Fibroblast of the aortic adventitia (primary cell): Measurements from ENCODE around the gene BTBD10. TPM values are rescaled to one million over a fixed set of nuclear protein-coding genes. Genes with fewer than 3 reads are reported as not detected.

Source experiments
- DNase-seq: peaks from one replicate; pipeline ENCODE4 v3.0.0-alpha.2; 2010; ENCODE audit warnings: low read depth
- H3K4me3 ChIP-seq: 2 replicates; pipeline ENCODE4 v1.5.1; 2011; ENCODE audit warnings: low read depth, mild to moderate bottlenecking, control low read depth, low read length, moderate library complexity
- CTCF ChIP-seq: IDR thresholded peaks from 2 replicates; pipeline ENCODE4 v1.5.1; 2011; ENCODE audit warnings: mild to moderate bottlenecking, low read length, control low read depth, inconsistent platforms; ENCODE audit not compliant: insufficient read depth
- total RNA-seq: library from RNA; depleted of rRNA; stranded (reverse); fragments of >200 nt; gene quantifications from 2 replicates; pipeline ENCODE4 v1.2.3, GENCODE V29; 2012; ENCODE audit warnings: low replicate concordance

BTBD10 gene
- total RNA-seq, 1 donor = 56.3 TPM

- no peak for DNase-seq
- TF ChIP-seq CTCF = no peak
- H3K4me3 ChIP-seq = no peak overlapping the region
These were observed 95.9 kb downstream of the BTBD10 start for GRCh38 chr11:13367115-13367514.

GRCh38 chr11:13366266-13367026 lies 96.6 kb downstream of the BTBD10 start:
- no peak overlapping the region for H3K4me3 ChIP-seq
- DNase-seq = no peak
- no peak for TF ChIP-seq CTCF

GRCh38 chr11:13364388-13364787 lies 98.6 kb downstream of the BTBD10 start:
- no peak for TF ChIP-seq CTCF
- DNase-seq = no peak
- H3K4me3 ChIP-seq = no peak overlapping the region

- DNase-seq = no peak
- no peak overlapping the region for H3K4me3 ChIP-seq
- TF ChIP-seq CTCF = no peak
These were observed 100.4 kb downstream of the BTBD10 start for GRCh38 chr11:13362596-13363109.

GRCh38 chr11:13358596-13359270 lies 104.3 kb downstream of the BTBD10 start:
- H3K4me3 ChIP-seq = no peak overlapping the region
- no peak for TF ChIP-seq CTCF

GRCh38 chr11:13357232-13357631 lies 105.8 kb downstream of the BTBD10 start:
- no peak for DNase-seq
- H3K4me3 ChIP-seq = no peak overlapping the region
- no peak for TF ChIP-seq CTCF

More at GRCh38 chr11:13358596-13359270, 104.3 kb downstream of the BTBD10 start:
- no peak for DNase-seq
